GM06990 (cell line): ENCODE measurements around the gene LGALS3BP.
"Not testable (repeated sequence)": the region's sequence is repeated elsewhere in the genome, so short reads cannot be mapped to it uniquely, and the experiment has no call there.

ENCODE experiments used
- DNase-seq: peaks from one replicate; pipeline ENCODE4 v3.0.0-alpha.2; 2011; ENCODE audit not compliant: insufficient read length; ENCODE audit errors: extremely low read depth
- H3K27me3 ChIP-seq: replicated peaks from 2 replicates; pipeline ENCODE4 v1.6.0; 2011; ENCODE audit warnings: low read length; ENCODE audit not compliant: control insufficient read depth, insufficient read depth
- H3K36me3 ChIP-seq: 2 replicates; pipeline ENCODE4 v1.5.1; 2011; ENCODE audit warnings: low read length; ENCODE audit not compliant: control insufficient read depth, insufficient read depth
- H3K4me3 ChIP-seq: replicated peaks from 2 replicates; pipeline ENCODE4 v1.5.1; 2011; ENCODE audit warnings: low read depth, mild to moderate bottlenecking, control low read depth, low read length
- CTCF ChIP-seq: IDR thresholded peaks from 2 replicates; pipeline ENCODE4 v1.5.1; 2011; ENCODE audit warnings: low read length, control low read depth, mild to moderate bottlenecking, inconsistent platforms; ENCODE audit not compliant: insufficient read depth, poor library complexity, severe bottlenecking

LGALS3BP gene

GRCh38 chr17:78951967-78952551, 27.7 kb downstream of the LGALS3BP start:
- no peak for TF ChIP-seq CTCF
- DNase-seq: no peak
- peaks cover 2% of the 10 kb centered on the region; the same call in 1 of the 2 replicates for H3K27me3 ChIP-seq
- no peak overlapping the region for H3K4me3 ChIP-seq
- H3K36me3 ChIP-seq: no peaks in the 10 kb centered on the region

DNA sequence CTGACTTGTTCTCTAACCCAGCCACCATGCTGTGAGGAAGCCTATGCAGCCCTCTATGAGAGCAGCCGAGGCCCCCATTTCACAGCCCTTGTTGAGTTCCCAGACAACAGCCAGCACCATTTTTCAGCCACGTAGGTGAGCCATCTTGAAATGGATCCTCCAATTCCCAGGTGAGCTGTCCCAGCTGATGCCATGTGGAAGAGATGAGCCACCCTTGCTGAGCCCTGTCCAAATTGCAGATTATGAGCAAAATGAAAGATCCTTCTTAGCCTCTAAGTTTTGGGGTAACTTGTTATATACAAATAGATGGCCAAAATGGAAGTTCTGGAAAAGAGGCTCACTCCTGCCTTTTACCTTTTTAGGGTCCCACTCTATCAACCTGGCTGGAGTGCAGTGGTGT, 28.9 kb downstream of the LGALS3BP start:
- no peaks in the 10 kb centered on the region for H3K36me3 ChIP-seq
- H3K4me3 ChIP-seq: no peak overlapping the region
- peaks cover 2% of the 10 kb centered on the region; the same call in 1 of the 2 replicates for H3K27me3 ChIP-seq
- DNase-seq: no peak
- no peak for TF ChIP-seq CTCF

- H3K27me3 ChIP-seq: peaks cover 2% of the 10 kb centered on the region; the same call in 1 of the 2 replicates
- TF ChIP-seq CTCF: no peak
- H3K4me3 ChIP-seq: no peak overlapping the region
- DNase-seq: no peak
- no peaks in the 10 kb centered on the region for H3K36me3 ChIP-seq
Measured at GRCh38 chr17:78947235-78948149, 32.2 kb downstream of the LGALS3BP start.

GRCh38 chr17:78946631-78947030, 33.1 kb downstream of the LGALS3BP start:
- no peak overlapping the region for H3K4me3 ChIP-seq
- H3K27me3 ChIP-seq: peaks cover under 1% of the 10 kb centered on the region; the same call in 1 of the 2 replicates
- DNase-seq: no peak
- TF ChIP-seq CTCF: no peak
- H3K36me3 ChIP-seq: no peaks in the 10 kb centered on the region

DNA sequence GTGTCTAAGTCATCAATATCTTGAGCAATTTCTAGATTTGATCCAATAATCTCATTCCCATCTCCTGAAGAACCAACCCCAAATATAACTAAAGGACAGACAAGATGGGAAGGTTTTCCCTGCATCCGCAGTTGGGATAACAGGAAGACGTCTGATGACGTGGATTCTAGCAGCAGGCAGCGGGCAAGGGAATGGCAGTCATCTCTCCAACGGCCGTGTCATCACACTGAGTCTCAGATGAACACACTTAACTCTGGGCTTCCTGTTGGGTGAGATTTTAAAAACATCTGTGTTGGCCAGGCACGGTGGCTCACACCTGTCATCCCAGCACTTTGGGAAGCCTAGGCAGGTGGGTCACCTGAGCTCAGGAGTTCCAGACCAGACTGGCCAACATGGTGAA, 33.6 kb downstream of the LGALS3BP start:
- Histone ChIP-seq H3K27me3 (no peaks in the 10 kb centered on the region; the same call in 1 of the 2 replicates), H3K4me3 (no peak overlapping the region), H3K36me3 (no peaks in the 10 kb centered on the region)
- DNase-seq: no peak
- TF ChIP-seq CTCF: no peak

GRCh38 chr17:78945455-78945854, 34.3 kb downstream of the LGALS3BP start:
- H3K27me3 ChIP-seq, DNase-seq, H3K36me3 ChIP-seq, H3K4me3 ChIP-seq: not testable (repeated sequence)
